Fibroblast of the conjunctiva (primary cell): Measurements from ENCODE around the gene S100A12.
"Not testable (repeated sequence)": the region's sequence is repeated elsewhere in the genome, so short reads cannot be mapped to it uniquely, and the experiment has no call there.

Source experiments
- DNase-seq: peaks from one replicate; pipeline ENCODE4 v3.0.0-alpha.2; 2010; ENCODE audit warnings: low read depth

Gene S100A12

GRCh38 chr1:153352523-153352922 lies 22.9 kb downstream of the S100A12 start:
- peak; percentile 59 for DNase-seq

- no peak for DNase-seq
Observed at GRCh38 chr1:153350321-153350957, 25.0 kb downstream of the S100A12 start.

DNA sequence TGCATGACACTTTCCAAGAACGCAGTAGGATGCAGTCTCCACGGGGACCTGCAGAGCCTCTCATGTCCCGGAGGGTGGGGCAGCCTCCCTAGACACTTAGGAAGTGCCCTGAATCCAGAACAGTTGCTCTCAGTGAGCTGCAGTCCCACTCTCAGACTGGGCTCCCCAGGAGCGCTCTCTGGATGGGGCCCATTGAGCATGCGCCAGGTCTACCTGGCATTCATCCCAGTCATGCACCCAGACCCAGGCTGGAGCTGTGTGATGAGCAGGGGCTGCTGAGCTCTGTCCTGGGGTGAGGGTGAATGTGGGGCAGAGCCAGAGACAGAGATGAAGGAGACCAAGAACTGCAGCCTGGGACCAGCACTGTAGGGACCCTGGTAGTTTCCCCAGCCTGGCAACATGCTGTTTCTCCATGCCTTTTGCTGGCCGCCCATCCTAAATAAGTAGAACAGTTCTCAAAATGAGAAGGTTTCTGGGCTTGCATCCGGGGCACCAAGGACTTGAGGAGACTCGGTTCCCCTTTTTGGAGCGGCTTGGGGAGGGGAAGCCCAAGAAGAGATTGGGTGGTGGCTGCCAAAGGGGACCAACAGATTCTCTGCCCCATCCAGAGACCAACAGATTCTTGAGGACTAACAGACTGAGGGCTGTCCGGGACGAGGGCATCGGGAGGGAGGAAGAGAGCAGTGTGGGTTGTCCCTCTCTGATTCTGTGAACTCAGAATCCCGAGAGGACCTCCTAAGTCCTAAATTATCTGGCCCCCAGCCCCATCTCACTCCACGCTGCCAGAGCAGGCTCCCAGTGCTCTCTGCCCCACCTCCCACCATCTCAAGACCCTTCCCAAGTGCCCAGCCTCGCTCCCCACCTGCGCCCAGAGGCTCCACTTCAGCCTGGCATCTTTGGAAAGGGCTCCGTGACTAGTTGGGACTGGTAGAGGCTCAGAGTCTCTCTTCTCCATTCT lies 25.8 kb downstream of the S100A12 start:
- no peak for DNase-seq

DNA sequence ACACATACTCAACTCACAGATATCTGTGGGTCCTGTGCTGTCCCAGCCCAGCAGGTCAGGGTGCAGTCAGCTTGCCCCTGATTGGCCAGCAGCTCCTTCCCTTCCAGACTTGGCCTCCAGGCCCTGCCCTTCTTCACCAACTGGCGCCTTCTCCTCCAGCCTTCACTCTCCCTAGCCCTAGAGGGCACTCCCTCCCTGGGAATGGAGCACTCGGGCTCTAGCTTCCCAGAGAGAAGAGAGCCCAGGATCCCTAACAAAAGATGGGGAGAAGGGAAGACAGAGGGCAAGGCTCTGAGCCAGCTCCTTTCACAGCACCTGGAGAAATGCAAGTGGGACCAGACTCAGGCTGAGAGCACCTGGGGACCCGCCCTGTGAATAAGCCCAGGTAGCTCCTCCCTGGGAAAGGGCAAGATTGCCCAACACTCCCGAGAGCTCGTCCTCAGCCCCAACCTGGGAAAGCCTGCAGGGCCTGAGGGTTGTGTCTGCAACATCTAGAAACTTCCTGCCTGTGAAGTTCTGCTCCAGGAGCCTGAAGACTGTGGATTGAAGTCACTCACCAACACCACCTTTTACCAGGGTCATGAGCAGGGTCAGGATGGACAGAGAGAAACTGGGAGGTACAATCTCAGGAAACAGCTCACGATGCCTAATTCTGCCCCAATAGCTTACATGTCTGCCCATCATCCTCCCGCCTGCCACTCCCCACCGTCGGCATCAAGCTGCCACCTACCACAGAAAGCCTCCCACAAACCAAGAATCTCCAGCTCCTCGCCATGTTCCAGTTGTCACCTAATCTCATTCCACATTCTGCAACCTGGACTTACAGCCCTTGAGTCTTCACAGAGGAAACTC lies 26.7 kb downstream of the S100A12 start, which contains the start of gene PGLYRP4:
PGLYRP4 (minus strand) TSS at position 331 of the 852 bp plus-strand sequence. CDS start 909 bp downstream, outside the sequence.
- no peak for DNase-seq

DNA sequence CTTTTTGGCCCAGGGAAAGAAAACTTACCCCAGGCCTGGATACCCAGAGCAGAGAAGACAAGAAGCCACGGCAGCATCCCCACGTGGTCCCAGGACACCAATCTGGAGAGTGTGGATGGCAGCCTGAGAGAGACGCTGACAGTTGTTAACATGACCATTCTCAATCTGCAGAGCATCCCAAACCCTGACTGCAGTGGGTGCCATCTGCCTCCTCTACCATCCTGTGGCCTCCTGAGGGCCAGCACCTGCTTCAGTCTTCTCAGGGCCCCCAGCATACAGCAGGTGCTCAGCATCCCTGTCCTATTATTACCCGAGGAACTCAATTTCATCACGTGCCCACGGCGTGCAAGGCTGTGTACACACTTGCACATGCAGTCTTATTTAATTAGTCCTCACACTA lies 27.6 kb downstream of the S100A12 start:
- DNase-seq: no peak

GRCh38 chr1:153347049-153347448 lies 28.4 kb downstream of the S100A12 start:
- not testable (repeated sequence) for DNase-seq

- DNase-seq: no peak
Observed at GRCh38 chr1:153346077-153346723, 29.2 kb downstream of the S100A12 start.

- no peak for DNase-seq
Observed at GRCh38 chr1:153345187-153346076, 30.0 kb downstream of the S100A12 start.

DNA sequence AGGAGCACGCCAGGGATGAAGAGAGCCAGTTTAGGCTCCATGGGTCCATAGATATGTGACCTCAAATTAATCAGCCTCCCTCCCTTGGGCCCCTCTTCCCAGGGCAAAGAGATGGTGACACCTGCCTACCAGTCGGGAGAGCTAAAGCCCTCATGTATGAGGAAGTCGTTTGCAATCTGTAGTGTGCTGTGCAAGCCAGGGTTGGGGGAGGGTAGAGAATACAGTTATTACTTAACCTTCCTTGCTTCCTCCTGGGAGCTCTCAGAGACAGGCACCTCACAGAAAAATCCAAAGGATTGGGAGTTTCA lies 30.7 kb downstream of the S100A12 start:
- no peak for DNase-seq

- DNase-seq: no peak
Observed at GRCh38 chr1:153343811-153344717, 31.4 kb downstream of the S100A12 start.

- no peak for DNase-seq
Observed at GRCh38 chr1:153343040-153343681, 32.3 kb downstream of the S100A12 start.

DNA sequence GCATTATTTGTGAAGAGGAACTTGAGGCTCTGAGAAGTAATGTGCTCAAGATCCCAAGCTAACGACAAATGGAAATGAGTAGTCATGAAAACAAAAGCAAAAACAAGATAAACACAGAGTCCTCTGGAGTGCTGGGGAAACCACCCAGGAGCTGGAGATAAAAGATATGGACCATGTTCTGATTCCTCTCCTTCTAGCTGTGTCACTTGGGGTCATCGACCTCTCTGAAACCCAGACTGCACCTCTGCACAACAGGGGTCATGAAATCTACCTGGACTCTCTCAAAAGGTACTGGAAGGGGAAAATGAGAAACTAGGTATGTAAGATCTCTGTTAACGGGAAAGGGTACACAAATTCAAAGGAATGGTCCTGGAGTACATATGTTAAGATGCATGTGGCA lies 33.2 kb downstream of the S100A12 start:
- no peak for DNase-seq

- DNase-seq: no peak
Observed at GRCh38 chr1:153341431-153341934, 33.9 kb downstream of the S100A12 start.

DNA sequence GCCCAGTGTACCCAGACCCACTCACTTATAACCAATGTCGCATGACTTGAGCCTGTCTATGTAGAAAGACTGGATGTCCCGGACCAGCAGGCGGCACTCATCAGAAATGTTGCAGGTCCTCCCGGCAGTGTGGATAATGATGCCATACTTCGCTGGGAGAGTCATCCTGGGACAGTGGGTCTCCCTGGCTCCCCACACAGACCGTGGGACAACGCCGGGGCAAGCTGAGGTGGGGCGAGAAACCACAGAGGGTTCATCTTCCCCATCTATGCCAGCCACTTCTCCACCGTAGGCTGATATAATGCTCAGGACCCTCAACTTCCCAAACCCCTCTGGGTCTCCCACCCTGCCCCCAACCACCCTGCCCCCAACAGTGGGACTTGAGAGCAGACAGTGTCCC lies 35.1 kb downstream of the S100A12 start:
- DNase-seq: no peak

DNA sequence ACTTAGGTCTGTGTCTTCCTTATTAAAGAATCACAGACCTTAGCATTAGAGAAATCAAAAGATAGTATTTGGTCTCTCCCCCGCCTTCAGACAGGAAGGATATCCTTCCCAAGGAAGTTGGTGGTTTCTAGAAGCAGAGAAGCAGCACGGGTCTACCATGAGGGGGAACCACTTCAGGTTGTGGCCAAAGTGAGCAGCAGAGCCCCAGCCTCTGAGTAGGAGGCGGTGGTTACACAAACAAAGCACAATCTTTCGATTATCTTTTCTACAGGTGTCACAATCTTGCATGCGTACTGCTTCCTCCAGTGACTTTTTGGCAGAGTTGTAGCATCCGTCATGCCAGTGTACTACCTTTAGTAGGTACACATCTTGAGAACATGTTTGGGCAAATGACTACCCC lies 35.6 kb downstream of the S100A12 start:
- no peak for DNase-seq

DNA sequence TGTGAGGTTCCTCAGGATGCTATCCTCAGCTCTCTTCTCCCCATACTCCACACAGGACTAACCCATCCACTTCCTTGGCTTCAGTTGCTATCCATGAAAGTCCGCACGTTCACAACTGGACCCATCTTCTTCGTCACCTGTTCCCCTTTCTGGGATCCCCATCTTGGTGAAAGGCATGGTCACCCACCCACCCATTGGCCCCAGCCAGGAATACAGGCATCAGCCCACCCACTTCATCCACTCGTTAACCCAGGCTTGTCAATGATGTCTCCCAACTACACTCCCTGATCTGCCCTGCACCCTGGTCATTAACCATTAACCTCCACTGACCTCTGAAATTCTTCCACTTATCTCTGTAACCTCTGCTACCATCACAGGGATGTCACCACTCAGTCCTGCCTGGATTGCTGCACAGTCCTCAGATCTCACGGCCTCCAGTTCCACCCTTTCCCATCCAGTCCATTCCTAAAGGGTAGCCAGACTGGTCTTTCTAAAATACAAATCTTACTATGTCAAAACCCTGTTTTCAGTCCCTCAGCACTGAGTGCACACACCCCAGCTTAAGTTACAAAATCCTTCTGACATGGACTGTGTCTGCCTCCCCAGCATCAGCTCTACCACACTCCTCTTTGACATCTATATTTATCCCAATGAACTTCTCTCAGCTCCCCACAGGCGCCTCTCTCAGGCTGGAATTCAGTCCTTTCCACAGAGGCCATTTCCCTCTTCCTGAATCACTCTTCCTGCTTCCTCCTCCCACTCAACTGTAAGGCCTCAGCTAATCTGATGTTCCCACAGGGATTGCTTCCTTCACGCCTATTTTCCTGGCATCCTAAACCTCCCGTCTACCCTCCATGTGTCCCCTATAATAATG lies 37.2 kb downstream of the S100A12 start:
- DNase-seq: no peak

- DNase-seq: no peak
Observed at GRCh38 chr1:153336650-153337049, 38.8 kb downstream of the S100A12 start.

DNA sequence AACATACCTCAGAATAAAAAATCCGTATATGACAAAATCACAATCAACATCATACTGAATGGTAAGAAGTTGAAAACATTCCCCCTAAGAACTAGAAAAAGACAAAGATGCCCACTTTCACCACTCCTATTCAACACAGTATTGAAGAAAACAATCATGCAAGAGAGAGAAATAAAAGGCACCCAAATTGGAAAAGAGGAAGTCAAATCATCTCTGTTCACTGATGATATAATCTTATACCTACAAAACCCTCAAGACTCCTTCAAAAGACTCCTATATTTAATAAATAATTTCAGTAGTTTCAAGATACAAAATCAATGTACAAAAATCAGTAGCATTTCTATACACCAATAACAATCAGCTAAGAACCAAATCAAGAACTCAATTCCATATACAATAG lies 41.5 kb downstream of the S100A12 start:
- no peak for DNase-seq
